Endothelial cell of umbilical vein (primary cell): ENCODE measurements around the gene TRIM2. TPM values are rescaled to one million over a fixed set of nuclear protein-coding genes. Genes with fewer than 3 reads are reported as not detected.

Experiments used
- BruUV-seq: library from RNA; stranded (reverse); fragments of 400-500 nt; replicated peaks from 2 replicates; lab custom pipeline; 2021; lab: Mats Ljungman, UMichigan
- CTCF ChIA-PET: fragments of 300-600, 350-600 bp; sonication (Branson Sonifier 250); formaldehyde crosslinking; loops from one replicate; lab custom pipeline; 2021; ENCODE audit warnings: antibody characterized with exemption, inconsistent platforms; lab: Charles Lee
- POLR2A ChIA-PET: fragments of 300-600, 350-600 bp; sonication (Branson Sonifier 250); formaldehyde crosslinking; loops from one replicate; lab custom pipeline; 2021; ENCODE audit warnings: antibody characterized with exemption, inconsistent platforms; lab: Charles Lee
- DNase-seq: peaks from one replicate; pipeline ENCODE4 v3.0.0-alpha.2; 2011; ENCODE audit warnings: low read depth, low spot score
- FAIRE-seq: peaks from 2 replicates; lab custom pipeline; 2011; peaks lifted over from hg19 to GRCh38; lab: Jason Lieb, UNC
- H2AFZ ChIP-seq: 2 replicates; pipeline ENCODE4 v1.6.0; 2012; ENCODE audit warnings: low read depth, low read length, control low read depth, inconsistent platforms
- H3K27ac ChIP-seq: 2 replicates; pipeline ENCODE4 v1.5.1; 2011; ENCODE audit warnings: low read depth, mild to moderate bottlenecking, control low read depth, low read length, moderate library complexity; ENCODE audit not compliant: insufficient read depth
- H3K27me3 ChIP-seq, 2 experiments: 2 replicates each; pipeline versions ENCODE4 v1.6.0 to v1.6.1; 2011; ENCODE audit warnings: low read length in 2 of 2, mixed read lengths in 1 of 2; ENCODE audit not compliant: control insufficient read depth in 2 of 2, insufficient read depth in 2 of 2
- H3K36me3 ChIP-seq, 2 experiments: 2 replicates in 1 of 2; 3 replicates in 1 of 2; pipeline ENCODE4 v1.5.1; 2011; ENCODE audit warnings: low read length in 2 of 2, mild to moderate bottlenecking in 1 of 2, moderate library complexity in 1 of 2; ENCODE audit not compliant: control insufficient read depth in 2 of 2, insufficient read depth in 2 of 2; ENCODE audit errors: extremely low read depth in 1 of 2
- H3K4me1 ChIP-seq: 3 replicates; pipeline ENCODE4 v1.5.1; 2011; ENCODE audit warnings: mild to moderate bottlenecking, low read length; ENCODE audit not compliant: control insufficient read depth, insufficient read depth; ENCODE audit errors: extremely low read depth
- H3K4me2 ChIP-seq: 2 replicates; pipeline ENCODE4 v1.6.1; 2011; ENCODE audit warnings: low read length, control low read depth, mixed read lengths; ENCODE audit not compliant: insufficient read depth
- H3K4me3 ChIP-seq, 3 experiments: fragments of 200-600 bp in 1 of 3; sonication (generic), shearing (Covaris generic) in 1 of 3; replicated peaks in 1 of 3; 2 replicates each; pipeline ENCODE4 v1.5.1; 2011 to 2016; ENCODE audit warnings: control low read depth in 3 of 3, low read length in 3 of 3, mild to moderate bottlenecking in 2 of 3, inconsistent platforms in 1 of 3, low read depth in 1 of 3, moderate library complexity in 1 of 3; ENCODE audit not compliant: insufficient read depth in 1 of 3
- H3K79me2 ChIP-seq: 2 replicates; pipeline ENCODE4 v1.6.0; 2012; ENCODE audit warnings: low read length, inconsistent platforms; ENCODE audit not compliant: control insufficient read depth, insufficient read depth
- H3K9ac ChIP-seq: replicated peaks from 2 replicates; pipeline ENCODE3; 2011; ENCODE audit warnings: low read length, control low read depth; ENCODE audit not compliant: insufficient read depth; ENCODE audit errors: extremely low read depth
- H3K9me1 ChIP-seq: replicated peaks from 3 replicates; pipeline ENCODE4 v1.6.0; 2011; ENCODE audit warnings: mild to moderate bottlenecking, low read length; ENCODE audit not compliant: control insufficient read depth, insufficient read depth; ENCODE audit errors: extremely low read depth
- H3K9me3 ChIP-seq: replicated peaks from 2 replicates; pipeline ENCODE4 v1.5.1; 2012; ENCODE audit warnings: low read length, inconsistent platforms; ENCODE audit not compliant: control insufficient read depth, insufficient read depth
- H4K20me1 ChIP-seq: replicated peaks from 2 replicates; pipeline ENCODE3; 2011; ENCODE audit warnings: mild to moderate bottlenecking, low read length; ENCODE audit not compliant: control insufficient read depth, insufficient read depth; ENCODE audit errors: extremely low read depth
- EZH2 ChIP-seq: IDR thresholded peaks from 2 replicates; pipeline ENCODE4 v1.6.1; 2012; ENCODE audit warnings: borderline replicate concordance, low read depth, mild to moderate bottlenecking, moderate library complexity, low read length, inconsistent platforms; ENCODE audit not compliant: severe bottlenecking
- FOS ChIP-seq: IDR thresholded peaks from 2 replicates; pipeline ENCODE4 v1.6.1; 2011; ENCODE audit warnings: mild to moderate bottlenecking, low read length, moderate library complexity, borderline replicate concordance; ENCODE audit not compliant: insufficient read depth
- GATA2 ChIP-seq: IDR thresholded peaks from 2 replicates; pipeline ENCODE4 v1.7.0; 2011; ENCODE audit warnings: low read depth, mild to moderate bottlenecking, moderate library complexity, mixed read lengths, low read length; ENCODE audit not compliant: insufficient read length, insufficient read depth
- JUN ChIP-seq: IDR thresholded peaks from 2 replicates; pipeline ENCODE4 v1.6.1; 2011; ENCODE audit warnings: borderline replicate concordance, low read depth; ENCODE audit not compliant: insufficient read length, insufficient read depth
- MYC ChIP-seq: IDR thresholded peaks from one replicate; pipeline ENCODE4 v1.6.1; 2011; ENCODE audit warnings: mild to moderate bottlenecking, low read depth, low read length
- POLR2A ChIP-seq: IDR thresholded peaks from 2 replicates; pipeline ENCODE4 v1.6.1; 2012; ENCODE audit warnings: low read depth, mild to moderate bottlenecking, control low read depth, low read length
- POLR2AphosphoS5 ChIP-seq: IDR thresholded peaks from 2 replicates; pipeline ENCODE4 v1.6.1; 2012; ENCODE audit warnings: low read depth, mild to moderate bottlenecking, control low read depth, low read length, moderate library complexity; ENCODE audit not compliant: insufficient read depth
- dilution Hi-C: fragments of 300-500 bp; cut with MboI; formaldehyde crosslinking; loops from one replicate; pipeline ENCODE4 v1.15.0; 2019; ENCODE audit warnings: low sequenced_read_pairs; ENCODE audit not compliant: extremely low pct_ligation_motif_present
- intact Hi-C: fragments of 100-400 bp; cut with micrococcal nuclease; formaldehyde crosslinking; loops from one replicate; pipeline ENCODE4 v1.10.0; 2022
- polyA plus RNA-seq, 4 experiments: library from polyadenylated mRNA; depleted of rRNA in 3 of 4; stranded (reverse) in 3 of 4; unstranded in 1 of 4; fragments of >200 nt; gene quantifications; 2 replicates each; pipeline versions ENCODE4 v1.2.1 to v1.2.3, GENCODE V29; 2011 to 2012; ENCODE audit warnings: missing spikeins in 1 of 4
- total RNA-seq: library from RNA; stranded (reverse); gene quantifications from 2 replicates; pipeline ENCODE4 v1.2.3, GENCODE V29; 2021
- TF ChIP-seq, protein P1 (sequence below), 2 donors: IDR thresholded peaks; 1 replicate in 1 of 2; 2 replicates in 1 of 2; pipeline ENCODE4 v1.5.1; 2011; ENCODE audit warnings: low read length in 2 of 2, mild to moderate bottlenecking in 2 of 2, moderate library complexity in 2 of 2, control low read depth in 1 of 2, inconsistent platforms in 1 of 2, low read depth in 1 of 2; ENCODE audit not compliant: insufficient read depth in 1 of 2; ENCODE audit errors: extremely low read depth in 1 of 2
- TF ChIP-seq, protein P2 (sequence below): IDR thresholded peaks from 2 replicates; pipeline ENCODE4 v1.6.1; 2011; ENCODE audit not compliant: insufficient read depth, insufficient read length

TRIM2 gene
- total and polyA plus RNA-seq, 2 donors (not counting 3 experiments of a cell fraction or from before 2014, with no cell fraction given) = 6.8 to 19.7 TPM

DNA sequence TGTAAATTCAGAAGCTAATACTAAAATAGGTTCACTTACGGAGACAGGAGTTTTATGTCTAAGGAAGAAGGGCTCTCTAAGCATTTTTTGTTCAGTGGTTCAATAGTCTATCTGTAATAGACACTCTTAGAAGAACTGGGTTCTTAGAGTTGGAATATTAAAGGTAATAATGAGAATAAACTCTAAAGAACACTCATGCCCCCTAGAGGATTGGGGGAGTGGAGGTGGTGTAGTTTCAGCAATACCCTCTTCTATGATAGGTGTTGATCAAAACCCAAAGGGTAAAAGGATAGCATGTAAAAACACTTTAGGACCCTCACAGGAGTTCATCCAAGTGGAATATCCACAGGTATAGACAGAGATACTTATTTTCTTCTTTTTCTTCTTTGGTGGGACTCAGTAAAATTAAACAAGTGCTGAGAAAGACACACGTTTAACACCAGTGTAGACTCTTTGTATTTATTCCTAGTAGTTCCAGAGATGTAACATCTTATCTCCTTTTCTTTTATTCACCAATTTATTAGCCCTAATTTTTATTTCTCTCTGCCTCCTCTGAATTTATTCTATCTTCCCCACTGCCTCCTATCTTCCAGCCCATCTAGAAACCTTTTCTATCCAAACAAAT, 114.6 kb downstream of the TRIM2 start:
- peak; percentile 62 for FAIRE-seq
- peak; percentile 62 for DNase-seq
- ChIA-PET CTCF (interaction anchor here (1.0 to 5.4 kb wide), 5 partner anchors 111 to 255 kb away, joined by 4 to 69 read pairs (median 4); no protein-coding TSS in a partner anchor), POLR2A (no interaction called here)
- H3K79me2 ChIP-seq = no peaks in the 10 kb centered on the region
- H3K36me3 ChIP-seq = no peaks in the 10 kb centered on the region
- TF ChIP-seq, protein P1, sequence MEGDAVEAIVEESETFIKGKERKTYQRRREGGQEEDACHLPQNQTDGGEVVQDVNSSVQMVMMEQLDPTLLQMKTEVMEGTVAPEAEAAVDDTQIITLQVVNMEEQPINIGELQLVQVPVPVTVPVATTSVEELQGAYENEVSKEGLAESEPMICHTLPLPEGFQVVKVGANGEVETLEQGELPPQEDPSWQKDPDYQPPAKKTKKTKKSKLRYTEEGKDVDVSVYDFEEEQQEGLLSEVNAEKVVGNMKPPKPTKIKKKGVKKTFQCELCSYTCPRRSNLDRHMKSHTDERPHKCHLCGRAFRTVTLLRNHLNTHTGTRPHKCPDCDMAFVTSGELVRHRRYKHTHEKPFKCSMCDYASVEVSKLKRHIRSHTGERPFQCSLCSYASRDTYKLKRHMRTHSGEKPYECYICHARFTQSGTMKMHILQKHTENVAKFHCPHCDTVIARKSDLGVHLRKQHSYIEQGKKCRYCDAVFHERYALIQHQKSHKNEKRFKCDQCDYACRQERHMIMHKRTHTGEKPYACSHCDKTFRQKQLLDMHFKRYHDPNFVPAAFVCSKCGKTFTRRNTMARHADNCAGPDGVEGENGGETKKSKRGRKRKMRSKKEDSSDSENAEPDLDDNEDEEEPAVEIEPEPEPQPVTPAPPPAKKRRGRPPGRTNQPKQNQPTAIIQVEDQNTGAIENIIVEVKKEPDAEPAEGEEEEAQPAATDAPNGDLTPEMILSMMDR (IDR thresholded peaks at IDR 0.05; ENCODE audit: extremely low read depth in 1 of 2, insufficient read depth in 1 of 2, low read depth in 1 of 2, low read length in 2 of 2) = peak; percentile 55 to 62
- TF ChIP-seq POLR2A = no peak
- intact Hi-C loops (loop anchor here (1.0 to 5.0 kb wide), 6 partner anchors 97 to 467 kb away; no protein-coding TSS in a partner anchor), dilution Hi-C loops (no loop called here)
- H3K27me3 ChIP-seq = no peaks in the 10 kb centered on the region
- no peak overlapping the region for H2AFZ ChIP-seq
- H3K4me3 ChIP-seq = no peak overlapping the region
- no peak overlapping the region for H3K9ac ChIP-seq
- H3K9me3 ChIP-seq = no peaks in the 10 kb centered on the region
- H3K9me1 ChIP-seq = no peaks in the 10 kb centered on the region
- H3K4me1 ChIP-seq = no peaks in the 10 kb centered on the region
- H3K4me2 ChIP-seq = no peak overlapping the region
- BruUV-seq = no TSS peak
- H4K20me1 ChIP-seq = no peaks in the 10 kb centered on the region
- H3K27ac ChIP-seq = no peak overlapping the region

DNA sequence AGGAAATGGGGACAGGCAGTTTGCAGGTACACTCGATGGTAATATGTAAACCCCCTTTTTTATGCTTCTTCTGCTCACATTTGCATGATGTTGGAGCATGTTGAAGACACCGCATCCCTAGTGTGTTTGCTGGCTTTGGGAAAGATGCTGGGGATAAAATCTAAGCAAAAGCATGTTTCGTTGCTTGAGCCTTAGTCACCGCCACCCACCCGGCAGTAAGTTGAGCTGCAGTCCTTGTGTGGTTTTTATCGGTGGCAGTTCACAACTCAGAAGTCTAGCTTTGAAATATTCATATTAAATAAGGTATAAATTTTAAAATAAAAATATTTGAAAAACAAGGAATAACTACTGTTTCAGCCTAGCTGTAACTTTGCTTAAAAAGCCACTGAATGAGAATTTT, 118.5 kb downstream of the TRIM2 start:
- intact Hi-C loops (no loop called here), dilution Hi-C loops (no loop called here)
- no peak overlapping the region for H3K4me2 ChIP-seq
- ChIA-PET CTCF (interaction anchor here (1.1 to 4.2 kb wide), 3 partner anchors 180 to 251 kb away, joined by 3 to 25 read pairs (median 19); no protein-coding TSS in a partner anchor), POLR2A (no interaction called here)
- no peaks in the 10 kb centered on the region for H4K20me1 ChIP-seq
- no peak overlapping the region for H3K4me3 ChIP-seq
- DNase-seq (no peak), FAIRE-seq (no peak)
- H3K4me1 ChIP-seq = peaks cover 19% of the 10 kb centered on the region
- H3K9ac ChIP-seq = no peak overlapping the region
- H3K79me2 ChIP-seq = no peaks in the 10 kb centered on the region
- TF ChIP-seq JUN (no peak), POLR2AphosphoS5 (no peak), POLR2A (no peak), FOS (no peak), GATA2 (no peak), MYC (no peak), EZH2 (no peak)
- TF ChIP-seq, protein P1 (IDR thresholded peaks at IDR 0.05; ENCODE audit: extremely low read depth in 1 of 2, insufficient read depth in 1 of 2, low read depth in 1 of 2, low read length in 2 of 2) = no peak
- TF ChIP-seq, protein P2, sequence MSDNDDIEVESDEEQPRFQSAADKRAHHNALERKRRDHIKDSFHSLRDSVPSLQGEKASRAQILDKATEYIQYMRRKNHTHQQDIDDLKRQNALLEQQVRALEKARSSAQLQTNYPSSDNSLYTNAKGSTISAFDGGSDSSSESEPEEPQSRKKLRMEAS = no peak
- H3K9me1 ChIP-seq = no peaks in the 10 kb centered on the region
- H3K27ac ChIP-seq = no peak overlapping the region
- no peaks in the 10 kb centered on the region for H3K9me3 ChIP-seq
- no TSS peak for BruUV-seq
- H3K36me3 ChIP-seq = no peaks in the 10 kb centered on the region
- no peaks in the 10 kb centered on the region for H3K27me3 ChIP-seq
- H2AFZ ChIP-seq = no peak overlapping the region
